ENCODE data around the gene RAC2.

Gene RAC2

DNA sequence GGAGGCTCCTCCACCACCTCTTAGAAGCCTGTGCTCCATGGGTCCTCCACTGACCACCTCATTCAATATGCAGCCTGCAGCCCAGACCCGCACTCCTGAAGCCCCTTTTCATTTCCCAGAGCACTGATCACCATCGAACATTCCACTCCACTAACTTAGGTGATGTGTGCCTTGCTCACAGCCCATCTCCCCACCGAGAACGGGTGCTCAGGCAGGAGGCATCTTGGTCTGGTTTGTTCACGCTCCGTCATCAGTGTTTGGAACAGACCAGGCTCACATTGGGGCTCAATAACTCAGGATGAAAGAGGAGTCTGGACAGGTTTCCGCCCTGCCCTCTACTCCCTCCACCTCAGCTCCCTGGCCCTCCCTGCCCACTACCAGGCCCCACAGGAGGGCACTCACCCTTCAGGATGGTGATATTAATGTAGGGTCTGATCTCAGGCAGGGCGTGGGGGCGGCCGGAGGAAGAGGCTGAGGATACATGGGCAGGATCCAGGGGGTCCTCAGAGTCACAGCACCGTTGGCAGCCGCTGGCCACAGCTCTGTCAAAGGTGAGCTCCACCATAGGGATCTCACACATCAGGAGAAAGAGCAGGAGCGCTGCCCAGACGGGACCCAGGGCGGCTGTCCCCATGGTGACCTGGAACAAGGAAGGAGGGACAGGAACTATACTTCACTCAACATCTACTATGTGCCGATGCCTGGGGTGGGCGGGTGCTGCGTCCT is 59.1 kb downstream of the RAC2 start:
- DNase-seq, result no peak

DNA sequence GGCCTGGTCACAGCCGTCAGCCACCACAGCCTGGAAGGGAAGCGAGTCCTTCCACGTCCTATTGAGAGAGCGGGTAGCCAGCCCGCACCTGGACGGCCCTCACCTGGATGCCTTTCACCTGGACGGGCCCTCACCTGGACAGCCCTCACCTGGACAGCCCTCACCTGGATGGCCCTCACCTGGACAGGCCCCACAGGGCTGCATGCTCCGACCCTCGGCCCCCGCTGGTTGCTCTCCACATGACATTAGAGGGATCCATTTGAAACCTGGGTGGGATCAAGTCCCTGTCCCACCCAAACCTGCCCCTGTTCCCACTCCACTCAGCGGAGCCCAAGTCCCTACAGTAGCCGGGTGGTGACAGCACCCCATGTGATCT is 59.7 kb downstream of the RAC2 start:
- no peak for DNase-seq

DNA sequence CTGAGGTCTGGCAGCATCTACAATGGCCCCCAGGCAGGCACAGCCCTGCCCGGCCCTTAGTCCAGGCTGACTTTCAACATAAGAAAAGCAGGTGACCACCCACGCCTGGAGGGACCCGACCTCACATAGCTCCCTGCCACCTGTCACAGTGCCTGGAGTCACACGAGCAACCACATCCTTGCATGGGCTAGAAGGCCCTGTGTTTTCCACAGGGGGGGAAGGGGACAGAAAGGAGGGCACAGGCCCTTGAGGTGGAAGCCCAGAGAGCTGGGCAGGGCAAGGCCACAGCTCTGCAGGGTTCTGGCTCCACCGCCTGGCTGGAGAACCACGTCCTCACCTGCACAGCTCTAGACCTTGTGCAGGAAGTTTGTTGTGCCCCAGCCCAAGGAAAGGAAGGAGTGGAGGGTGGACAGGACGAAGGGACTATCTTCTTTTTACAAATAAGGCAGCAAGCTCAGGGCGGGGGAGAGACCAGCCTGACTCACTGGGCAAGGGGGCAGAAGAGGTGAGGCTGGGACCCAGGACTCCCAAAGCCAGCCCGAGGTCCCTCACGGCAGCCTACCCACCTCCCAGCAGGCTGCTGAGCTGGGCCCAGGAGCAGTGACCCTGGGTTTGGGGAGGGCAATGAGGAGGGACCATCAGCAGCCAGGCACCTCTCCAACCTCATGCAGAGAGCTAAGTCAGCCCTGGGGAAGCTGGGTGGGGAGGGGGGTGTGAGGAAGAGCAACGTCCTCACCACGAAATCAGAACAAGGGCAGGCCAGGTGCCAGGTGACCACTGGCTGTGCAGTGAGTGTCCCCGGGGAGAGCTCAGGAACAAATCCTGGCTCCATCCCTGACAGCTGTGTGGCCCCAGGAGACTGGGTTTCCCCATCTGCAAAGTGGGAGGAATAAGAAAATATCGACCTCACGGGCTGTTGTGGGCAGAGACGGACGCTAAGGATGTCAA is 60.4 kb downstream of the RAC2 start:
- no peak for DNase-seq

DNA sequence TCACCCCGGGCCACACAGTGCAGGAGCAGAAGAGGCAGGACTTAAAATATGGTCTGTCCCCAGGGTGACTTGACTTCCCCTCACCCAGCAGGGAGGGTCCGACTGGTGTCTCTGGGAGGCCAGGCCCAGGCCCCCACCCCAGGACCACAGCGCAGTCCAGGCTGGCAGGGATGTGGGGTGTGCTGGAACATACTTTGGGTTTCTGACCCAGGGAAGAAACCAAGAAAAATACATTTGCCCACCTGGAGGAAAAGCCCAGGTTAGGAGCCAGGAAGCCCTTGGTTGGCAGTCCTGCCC is 61.2 kb downstream of the RAC2 start:
- no peak for DNase-seq

DNA sequence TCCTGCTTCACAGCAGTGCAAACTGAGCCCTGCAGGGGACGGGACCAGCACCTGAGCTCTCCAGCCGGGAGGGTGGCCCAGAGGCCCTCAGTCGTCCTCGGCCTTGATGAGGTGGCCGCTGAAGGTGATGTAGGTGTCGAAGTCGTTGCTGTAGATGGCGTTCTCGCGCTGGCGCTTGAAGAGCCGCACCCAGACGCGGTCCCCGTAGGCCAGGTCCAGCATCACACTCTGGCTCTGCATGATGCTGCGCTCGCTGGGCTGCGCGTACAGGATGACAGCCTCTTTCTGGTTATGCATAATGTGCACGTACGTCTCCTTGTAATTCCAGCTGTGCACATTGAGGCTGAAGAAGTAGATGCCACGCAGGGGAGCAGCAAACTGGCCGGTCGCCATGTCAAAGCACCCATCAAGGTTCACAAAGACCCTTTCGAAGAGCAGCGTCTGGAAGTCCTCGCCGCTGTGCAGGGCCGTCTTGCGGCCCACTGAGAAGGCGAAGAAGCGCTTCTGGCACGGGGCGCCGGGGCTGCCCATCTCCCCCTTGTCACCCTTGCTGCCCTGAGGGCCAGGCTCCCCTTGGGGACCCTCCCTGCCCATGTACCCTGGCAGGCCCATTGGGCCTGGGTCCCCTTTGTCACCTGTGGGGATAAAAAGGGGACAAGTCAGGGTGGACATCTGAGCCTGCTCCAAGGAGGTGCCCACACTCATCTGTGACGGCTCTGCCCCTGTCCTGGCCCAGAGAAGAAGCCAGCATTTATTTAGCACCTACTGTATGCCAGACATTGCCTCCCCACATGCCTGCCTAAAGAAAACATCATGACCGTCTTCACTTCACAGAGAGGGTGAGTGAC is 61.7 kb downstream of the RAC2 start:
- no peak for DNase-seq

DNA sequence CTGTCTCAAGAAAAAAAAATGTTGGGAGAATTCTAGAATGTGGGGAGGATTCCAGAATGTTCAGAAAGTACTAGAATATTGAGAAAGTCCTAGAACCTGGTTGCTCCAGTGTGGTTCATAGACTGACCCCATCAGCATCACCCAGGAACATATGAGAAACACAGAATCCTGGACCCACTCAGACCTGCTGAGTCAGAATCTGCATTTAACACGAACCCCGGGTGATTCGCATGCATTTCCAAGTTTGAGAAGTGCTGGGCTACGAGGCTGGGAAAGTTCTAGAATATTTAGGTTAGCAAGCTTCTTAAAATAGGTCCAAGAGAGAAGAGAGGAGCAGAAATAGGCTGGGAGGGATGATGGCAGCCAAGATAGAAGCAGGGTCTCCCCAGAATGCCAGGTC is 62.4 kb downstream of the RAC2 start:
- no peak for DNase-seq

DNA sequence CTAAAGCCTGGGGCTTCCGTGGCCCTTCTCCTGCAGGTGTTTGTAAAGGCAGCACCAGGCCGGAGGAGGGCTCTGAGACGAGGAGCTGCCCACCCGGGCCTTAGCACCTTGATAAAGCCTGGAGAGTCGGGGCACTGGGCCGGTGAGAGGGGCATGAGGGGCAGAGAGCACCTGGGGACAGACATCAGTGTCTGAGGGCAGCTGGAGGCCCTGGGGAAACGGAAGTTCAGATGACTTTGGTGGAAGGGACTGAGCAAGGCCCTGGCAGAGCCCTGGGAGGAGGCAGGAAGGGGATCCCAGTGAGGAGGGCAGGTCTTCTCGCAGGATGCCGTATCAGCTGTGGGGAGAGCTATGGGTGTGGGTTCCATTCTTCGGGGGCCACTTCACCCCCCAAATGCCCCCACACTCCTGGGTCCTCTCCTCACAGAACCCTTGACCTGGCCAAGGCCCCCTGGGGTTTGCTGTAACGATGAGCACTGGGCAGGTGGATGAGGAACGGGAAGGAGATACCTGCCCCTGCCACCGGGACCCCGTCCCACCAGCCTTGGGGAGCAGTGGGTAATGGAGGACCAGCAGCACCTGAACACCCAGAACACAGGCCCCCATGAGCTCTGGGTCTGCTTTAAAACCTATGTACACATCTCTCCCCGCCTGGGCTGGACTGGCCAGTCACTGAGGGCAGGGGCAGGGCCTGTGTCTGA is 63.4 kb downstream of the RAC2 start:
- DNase-seq, result no peak

DNA sequence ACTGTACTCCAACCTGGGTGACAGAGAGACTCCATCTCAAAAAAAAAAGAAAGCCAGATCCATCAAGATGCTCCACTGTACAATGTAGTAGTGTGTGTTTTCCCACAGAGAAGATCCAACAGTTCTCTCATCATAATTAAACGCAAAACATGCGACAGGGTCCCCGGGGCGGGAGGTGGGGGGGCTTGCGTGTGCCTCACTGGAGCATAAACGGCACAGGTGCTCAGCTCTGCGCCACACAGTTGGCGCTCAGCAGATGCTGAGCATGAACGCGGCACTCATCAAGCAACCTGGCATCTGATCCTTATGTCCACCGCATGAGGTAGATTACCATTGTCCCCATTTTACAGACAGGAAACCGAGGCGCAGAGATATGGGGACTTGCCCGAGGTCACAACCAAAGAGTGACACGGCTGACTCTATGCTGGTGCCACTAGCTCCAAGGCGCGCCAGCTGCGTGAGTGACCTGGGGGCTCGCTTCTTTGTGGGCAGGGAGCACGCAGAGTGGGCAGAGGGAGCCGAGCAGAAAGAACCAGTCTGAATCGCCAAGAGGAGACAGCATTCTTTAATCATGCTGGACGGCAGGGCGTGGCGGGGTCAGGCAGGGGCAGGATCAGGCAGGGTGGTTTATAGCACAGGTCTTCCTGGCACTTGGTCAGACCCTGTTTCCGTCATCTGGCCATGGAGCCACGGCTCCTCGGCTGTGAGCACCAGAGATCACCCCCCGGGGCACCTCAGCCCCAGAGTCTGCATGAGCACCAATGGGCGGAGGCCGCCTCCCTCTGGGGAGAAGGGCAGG is 64.2 kb downstream of the RAC2 start:
- DNase-seq, result no peak

DNA sequence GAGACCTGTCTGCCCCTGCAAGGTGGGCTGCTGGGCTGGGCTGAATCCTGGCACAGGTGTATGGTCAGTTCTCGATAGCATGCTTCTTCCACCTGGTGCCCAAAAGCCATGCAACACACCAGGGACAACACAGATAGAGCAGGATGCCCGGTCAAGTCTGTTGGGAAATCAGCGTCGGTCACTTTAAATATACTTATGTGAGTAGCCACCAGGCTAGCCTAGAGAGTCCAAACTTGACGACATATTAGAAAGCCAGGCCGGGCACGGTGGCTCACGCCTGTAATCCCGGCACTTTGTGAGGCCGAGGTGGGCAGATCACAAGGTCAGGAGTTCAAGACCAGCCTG is 65.0 kb downstream of the RAC2 start:
- DNase-seq, result no peak

DNA sequence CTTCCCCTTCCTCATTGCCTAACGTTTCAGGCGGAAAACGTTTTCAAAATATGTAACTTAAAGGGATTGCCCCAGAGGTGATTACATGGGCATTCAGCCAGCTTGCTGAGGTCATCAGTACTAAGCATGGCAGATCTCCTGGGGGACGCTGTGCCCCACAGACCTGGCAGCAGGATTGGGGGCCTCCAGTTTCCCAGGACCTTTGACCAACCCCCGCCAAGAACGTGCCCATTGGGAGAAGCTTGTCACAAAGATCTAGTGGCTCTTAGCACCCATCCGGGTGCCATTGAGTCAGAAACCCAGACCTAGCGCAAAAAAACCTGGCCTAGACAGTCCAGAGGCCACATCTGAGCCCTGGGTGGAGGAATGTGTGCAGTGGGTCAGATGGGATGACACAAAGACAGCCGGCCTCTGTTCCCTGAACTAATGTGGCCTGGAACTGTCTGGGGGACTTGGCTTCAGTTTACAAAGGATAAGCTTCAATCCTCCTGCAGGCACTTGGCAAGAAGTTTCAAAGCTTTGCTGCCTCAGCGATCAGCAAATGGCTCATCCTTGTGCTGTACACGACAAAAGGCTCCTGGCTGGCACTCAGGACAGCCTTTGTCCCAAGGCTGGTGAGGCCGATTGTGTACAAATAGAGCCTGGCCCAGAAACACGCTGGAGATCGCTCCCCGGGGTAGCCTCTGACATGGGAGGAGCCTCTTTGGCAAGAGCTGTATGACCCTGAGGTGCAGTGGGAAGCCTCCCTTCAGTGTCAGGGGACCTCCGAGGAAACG is 65.5 kb downstream of the RAC2 start:
- no peak for DNase-seq

DNA sequence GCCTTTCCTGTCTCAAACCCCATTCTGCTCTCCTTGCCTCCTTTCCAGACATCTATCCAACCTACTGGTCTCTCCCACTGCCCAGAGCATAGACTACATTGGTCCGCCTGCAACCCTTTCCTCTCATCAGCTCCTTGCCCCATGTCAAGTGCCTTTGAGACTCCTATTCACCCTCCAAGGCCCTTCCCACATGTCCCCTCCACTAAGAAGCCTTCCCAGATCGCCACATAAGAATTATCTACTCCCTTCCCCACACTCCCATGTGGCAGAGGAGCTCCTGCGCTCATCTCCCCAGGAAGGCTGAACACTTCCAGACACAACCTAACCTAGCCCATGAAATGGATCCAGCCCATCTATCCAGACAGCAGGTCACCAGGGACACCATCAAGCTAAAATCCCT is 66.3 kb downstream of the RAC2 start:
- DNase-seq, result no peak

DNA sequence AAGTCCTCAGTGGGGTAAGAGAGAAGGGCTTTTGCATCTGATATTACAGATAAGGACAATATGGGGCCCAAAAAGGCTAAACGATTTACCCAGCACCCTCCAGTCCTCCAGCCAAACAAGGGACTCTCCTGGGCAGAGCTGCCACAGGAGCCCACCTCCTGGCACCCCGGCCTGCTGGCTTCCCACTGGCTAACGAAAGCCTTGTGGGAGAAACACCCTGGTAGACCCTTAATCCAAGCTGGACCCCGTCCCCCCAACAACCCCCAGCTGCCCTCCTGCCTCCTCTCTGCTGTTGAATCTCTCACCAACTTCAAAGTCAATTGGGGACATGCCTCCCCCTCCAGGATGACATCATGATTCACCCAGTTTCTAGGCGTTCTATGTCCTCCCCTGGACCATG is 66.8 kb downstream of the RAC2 start:
- no peak for DNase-seq

DNA sequence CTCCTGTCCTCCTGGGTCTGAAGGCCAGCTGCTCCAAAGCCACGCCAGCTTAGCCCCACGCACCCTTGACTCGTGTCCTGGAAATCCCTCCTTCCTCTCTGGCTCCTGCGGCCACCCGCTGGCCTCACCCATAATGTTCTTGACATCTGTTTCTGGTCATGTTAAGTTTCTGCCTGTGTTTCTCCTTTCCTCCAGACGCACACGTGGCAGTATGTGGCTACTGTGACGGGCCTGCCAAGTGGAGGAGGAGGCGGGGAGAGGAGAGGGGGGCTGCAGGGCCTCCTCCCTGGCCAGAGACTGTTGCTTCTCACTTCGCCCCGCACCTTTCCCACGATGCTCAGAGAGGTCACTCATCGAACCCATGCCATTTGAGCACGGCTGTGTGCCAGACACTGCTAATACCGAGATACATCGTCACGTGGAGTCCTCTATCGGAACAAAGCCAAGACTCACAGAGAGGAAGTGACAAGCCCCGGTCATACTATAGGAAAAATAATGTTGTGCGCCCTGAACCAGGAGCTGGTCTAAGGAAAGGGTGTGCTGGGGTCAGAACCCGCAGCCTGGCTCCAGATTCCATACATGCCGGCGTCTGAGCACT is 67.5 kb downstream of the RAC2 start:
- no peak for DNase-seq

DNA sequence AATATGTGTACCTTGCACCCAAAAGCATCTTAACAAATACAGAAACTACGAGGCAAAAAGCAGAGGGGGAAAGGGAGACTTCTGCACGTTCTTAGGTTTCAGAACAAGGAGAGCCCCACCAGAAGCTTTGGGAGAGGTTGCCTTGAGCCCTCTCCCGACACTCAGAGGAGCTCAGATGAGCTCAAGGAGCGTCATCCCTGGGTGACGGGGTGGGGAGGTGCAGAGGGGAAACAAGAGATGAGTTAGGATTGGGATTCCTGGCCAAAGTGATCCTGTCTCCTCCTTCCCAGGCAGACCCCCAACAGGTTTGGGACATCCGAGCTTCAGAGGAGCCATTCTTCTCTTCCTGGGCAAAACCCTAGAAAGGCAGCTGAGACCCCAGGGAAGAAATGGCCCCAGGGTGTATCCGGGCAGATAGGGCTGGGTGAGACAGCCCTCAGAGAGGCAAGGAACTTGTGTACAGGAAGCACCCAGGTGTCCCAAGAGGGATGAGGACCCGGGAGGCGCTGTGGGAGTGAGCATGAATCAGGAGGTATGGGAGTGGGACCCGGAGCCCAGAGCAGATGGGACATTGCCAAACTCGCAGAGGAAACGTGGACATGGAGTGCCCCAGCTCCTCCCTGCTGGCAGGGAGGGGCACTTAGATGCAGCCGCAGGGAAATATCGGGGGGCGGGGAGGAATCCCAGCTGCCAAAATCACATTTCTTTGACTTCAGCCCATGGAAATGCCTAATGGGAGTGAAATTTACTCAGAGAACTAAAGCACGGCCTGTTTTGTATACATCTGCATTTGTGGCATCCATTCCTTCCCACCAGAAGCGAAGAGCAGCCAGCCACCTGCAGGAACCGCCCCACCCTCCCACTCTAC is 68.4 kb downstream of the RAC2 start:
- peak in 1 of 2 experiments; percentile 15 for DNase-seq

Data from NCI-H526 (cell line).